ENCODE data around the gene KCNK18. TPM values are rescaled to one million over a fixed set of nuclear protein-coding genes. Genes with fewer than 3 reads are reported as not detected.

The KCNK18 gene
- total RNA-seq, 3 donors from 2014 or later: not detected

- ATAC-seq (peak; percentile 91), DNase-seq (peak; percentile 63 to 74 (median 70))
- H3K4me3 ChIP-seq: no peak overlapping the region
- H3K9me3 ChIP-seq: no peaks in the 10 kb centered on the region
- intact Hi-C loops (cut with DNase I, micrococcal nuclease): no loop called here
- H3K36me3 ChIP-seq (ENCODE audit: low read depth): no peaks in the 10 kb centered on the region
- H3K4me1 ChIP-seq (ENCODE audit: low read depth): peaks cover 23% of the 10 kb centered on the region
- peak; percentile 80 for TF ChIP-seq CTCF (IDR thresholded peaks at IDR 0.05)
These were observed 29.3 kb upstream of the KCNK18 start for GRCh38 chr10:117167789-117168674.

- intact Hi-C loops (cut with DNase I, micrococcal nuclease): no loop called here
- H3K9me3 ChIP-seq: no peaks in the 10 kb centered on the region
- DNase-seq: no peak
- no peak for ATAC-seq
- H3K36me3 ChIP-seq (ENCODE audit: low read depth): no peaks in the 10 kb centered on the region
- no peak overlapping the region for H3K4me3 ChIP-seq
- TF ChIP-seq CTCF (IDR thresholded peaks at IDR 0.05): no peak
- H3K4me1 ChIP-seq (ENCODE audit: low read depth): peaks cover 16% of the 10 kb centered on the region
These were observed 28.6 kb upstream of the KCNK18 start for GRCh38 chr10:117168729-117169128.

GRCh38 chr10:117169480-117169879, 27.8 kb upstream of the KCNK18 start:
- DNase-seq (no peak), ATAC-seq (no peak)
- Histone ChIP-seq H3K4me1 (ENCODE audit: low read depth) (peaks cover 17% of the 10 kb centered on the region), H3K9me3 (no peaks in the 10 kb centered on the region), H3K4me3 (no peak overlapping the region), H3K36me3 (ENCODE audit: low read depth) (no peaks in the 10 kb centered on the region)
- TF ChIP-seq CTCF (IDR thresholded peaks at IDR 0.05): no peak
- intact Hi-C loops (cut with DNase I, micrococcal nuclease): no loop called here

- DNase-seq (no peak), ATAC-seq (no peak)
- Histone ChIP-seq H3K9me3 (no peaks in the 10 kb centered on the region), H3K36me3 (ENCODE audit: low read depth) (no peaks in the 10 kb centered on the region), H3K4me1 (ENCODE audit: low read depth) (peaks cover 16% of the 10 kb centered on the region), H3K4me3 (no peak overlapping the region)
- no peak for TF ChIP-seq CTCF (IDR thresholded peaks at IDR 0.05)
- intact Hi-C loops (cut with DNase I, micrococcal nuclease): no loop called here
These were observed 27.0 kb upstream of the KCNK18 start for GRCh38 chr10:117170244-117170643.

GRCh38 chr10:117174439-117175214, 22.7 kb upstream of the KCNK18 start:
- DNase-seq: peak; percentile 73 to 95 (median 87)
- peak; percentile 73 for TF ChIP-seq CTCF (IDR thresholded peaks at IDR 0.05)
- Histone ChIP-seq H3K36me3 (ENCODE audit: low read depth) (no peaks in the 10 kb centered on the region), H3K4me1 (ENCODE audit: low read depth) (peaks cover 11% of the 10 kb centered on the region), H3K4me3 (no peak overlapping the region), H3K9me3 (no peaks in the 10 kb centered on the region)
- peak; percentile 97 for ATAC-seq
- intact Hi-C loops (cut with DNase I, micrococcal nuclease): loop anchor here (2.0 kb wide), 1 partner anchor 378 kb away; no protein-coding TSS in a partner anchor

All from mucosa of descending colon (tissue), 3 donors.